Muscle of leg (tissue), 11 donors: Measurements from ENCODE around the gene BCAS3. TPM values are rescaled to one million over a fixed set of nuclear protein-coding genes. Genes with fewer than 3 reads are reported as not detected.

Experiments
- DNase-seq: peaks from one replicate; pipeline ENCODE4 v3.0.0; 2013
- H3K27ac ChIP-seq: one replicate; pipeline ENCODE4 v1.5.1; 2013; ENCODE audit warnings: mild to moderate bottlenecking, low read length, control low read depth
- H3K27me3 ChIP-seq: one replicate; pipeline ENCODE4 v1.6.1; 2013; ENCODE audit warnings: low read length; ENCODE audit not compliant: control insufficient read depth, insufficient read depth
- H3K36me3 ChIP-seq: one replicate; pipeline ENCODE4 v1.6.1; 2013; ENCODE audit warnings: low read length; ENCODE audit not compliant: control insufficient read depth, insufficient read depth
- H3K4me1 ChIP-seq: one replicate; pipeline ENCODE4 v1.6.1; 2013; ENCODE audit warnings: low read length; ENCODE audit not compliant: control insufficient read depth, insufficient read depth
- H3K4me3 ChIP-seq: one replicate; pipeline ENCODE4 v1.5.1; 2013; ENCODE audit warnings: low read length, control low read depth
- H3K9me3 ChIP-seq: replicated peaks from 2 replicates; pipeline ENCODE4 v1.6.1; 2013; ENCODE audit warnings: low read depth, low read length; ENCODE audit not compliant: control insufficient read depth
- WGBS: methylation state at CpG from one replicate; pipeline ENCODE4 v1.1.5; 2013; ENCODE audit warnings: missing lambda C conversion rate; ENCODE audit not compliant: insufficient coverage; 5-methylcytosine and 5-hydroxymethylcytosine counted together
- polyA plus RNA-seq, 8 donors: library from polyadenylated mRNA; unstranded; fragments of 120-200 nt; gene quantifications; one replicate each; pipeline versions ENCODE4 v1.2.1 to v1.2.3, GENCODE V29; 2013; ENCODE audit warnings: inconsistent platforms in 1 of 8, low replicate concordance in 1 of 8; ENCODE audit not compliant: insufficient read length in 8 of 8, insufficient read depth in 1 of 8
- total RNA-seq: library from RNA; stranded (reverse); fragments of 120-200 nt; gene quantifications from one replicate; pipeline ENCODE4 v1.2.4, GENCODE V29; 2013

The BCAS3 gene
- total and polyA plus RNA-seq, 9 donors = 7.6 to 15.8 (median 9.5) TPM

DNA sequence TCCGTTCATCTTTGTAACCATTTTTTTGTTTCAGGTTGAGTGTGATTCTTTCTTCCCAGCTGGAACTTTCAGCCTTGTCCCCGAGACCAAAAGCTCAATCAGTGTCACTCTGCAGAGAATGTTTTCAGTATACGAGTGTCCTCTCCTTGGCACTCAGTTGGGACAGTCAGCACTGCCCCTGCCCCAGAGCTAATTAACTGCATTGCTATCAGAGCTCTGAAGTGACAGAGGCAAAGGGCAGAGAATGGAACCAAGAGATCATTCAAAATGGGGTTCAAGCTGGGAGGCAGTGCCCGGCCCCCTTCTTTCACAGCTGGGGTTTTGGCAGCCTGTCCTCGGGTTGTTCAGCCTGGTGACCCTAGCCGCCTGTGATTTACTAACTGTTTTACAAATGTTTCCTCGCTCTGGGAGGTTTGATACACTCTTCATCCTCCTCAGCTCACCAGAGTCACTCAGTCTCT lies 526.0 kb downstream of the BCAS3 start:
- H3K4me3 ChIP-seq = no peak overlapping the region
- no peaks in the 10 kb centered on the region for H3K9me3 ChIP-seq
- no peak for DNase-seq
- H3K27me3 ChIP-seq = no peaks in the 10 kb centered on the region
- H3K4me1 ChIP-seq = peaks cover 9% of the 10 kb centered on the region
- H3K36me3 ChIP-seq = no peaks in the 10 kb centered on the region
- 41% methylated on average over 6 of the region's 7 CpGs for WGBS
- no peak overlapping the region for H3K27ac ChIP-seq

DNA sequence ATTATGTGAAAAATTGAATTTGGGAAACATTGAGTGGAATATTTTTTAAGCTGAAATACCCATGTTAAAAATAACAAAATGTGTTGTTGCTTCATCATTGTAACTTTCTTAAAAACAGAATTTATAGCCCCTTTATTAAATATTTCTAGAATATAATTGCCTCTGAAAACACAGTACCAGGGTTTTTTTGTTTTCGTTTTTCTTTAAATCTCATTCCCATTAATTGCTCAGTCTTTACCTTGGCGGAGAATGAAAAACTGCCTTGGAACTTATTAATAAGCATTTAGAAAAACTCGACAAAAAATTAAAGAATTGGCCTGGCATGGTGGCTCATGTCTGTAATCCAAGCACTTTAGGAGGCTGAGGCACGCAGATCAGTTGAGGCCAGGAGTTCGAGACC lies 526.8 kb downstream of the BCAS3 start:
- 92% methylated on average over 3 of the region's 5 CpGs for WGBS
- Histone ChIP-seq H3K9me3 (no peaks in the 10 kb centered on the region), H3K27ac (no peak overlapping the region)

DNA sequence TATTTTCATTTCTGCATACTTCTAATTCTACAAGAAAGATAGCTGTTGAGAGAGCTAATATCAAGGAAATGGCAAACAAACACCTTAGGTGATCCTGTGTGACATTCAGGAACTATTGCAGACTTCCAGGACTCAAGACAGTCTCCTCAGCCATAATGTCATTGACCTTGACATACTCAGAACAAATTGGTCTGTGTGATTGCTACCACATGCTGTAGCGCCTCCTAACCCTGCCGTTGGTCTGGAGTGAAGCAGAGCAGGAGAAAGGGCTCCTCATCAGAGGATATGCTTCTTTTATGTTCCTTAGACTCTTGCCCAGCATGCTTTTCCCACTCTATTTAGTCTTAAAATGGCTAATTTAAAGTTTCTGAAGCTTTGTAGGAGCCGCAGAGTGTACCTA lies 527.8 kb downstream of the BCAS3 start:
- H3K9me3 ChIP-seq = no peaks in the 10 kb centered on the region
- no peak overlapping the region for H3K27ac ChIP-seq
- no peak overlapping the region for H3K4me3 ChIP-seq
- no peaks in the 10 kb centered on the region for H3K36me3 ChIP-seq
- H3K27me3 ChIP-seq = no peaks in the 10 kb centered on the region
- no peak for DNase-seq
- no CpG with 5 or more reads among the region's 3 CpGs for WGBS
- peaks cover 15% of the 10 kb centered on the region for H3K4me1 ChIP-seq

More for the DNA sequence above, 526.8 kb downstream of the BCAS3 start:
- no peaks in the 10 kb centered on the region for H3K36me3 ChIP-seq
- no peak for DNase-seq
- H3K4me1 ChIP-seq = peaks cover 10% of the 10 kb centered on the region
- no peak overlapping the region for H3K4me3 ChIP-seq
- no peaks in the 10 kb centered on the region for H3K27me3 ChIP-seq

DNA sequence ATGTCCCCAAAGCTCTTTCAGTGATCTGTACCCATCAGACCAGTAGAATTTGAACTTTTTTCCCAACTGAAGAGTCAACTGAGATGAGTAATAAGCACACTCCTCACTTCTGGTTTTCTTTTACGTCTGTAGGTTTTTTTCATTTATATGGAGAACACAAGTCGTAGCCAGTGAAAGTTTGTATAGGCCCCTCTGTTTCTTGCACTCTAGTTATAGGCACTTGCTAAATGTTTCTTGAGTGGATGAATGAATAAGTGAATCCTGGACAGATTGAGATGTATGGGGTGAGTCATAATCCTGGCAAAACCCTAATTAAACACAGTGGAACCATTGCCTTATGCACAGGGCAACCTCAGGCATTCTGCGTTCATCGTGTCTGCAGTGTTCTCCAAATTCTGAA lies 528.3 kb downstream of the BCAS3 start:
- Histone ChIP-seq H3K4me1 (peaks cover 15% of the 10 kb centered on the region), H3K27ac (no peak overlapping the region), H3K4me3 (no peak overlapping the region), H3K9me3 (no peaks in the 10 kb centered on the region), H3K27me3 (no peaks in the 10 kb centered on the region), H3K36me3 (no peaks in the 10 kb centered on the region)
- WGBS = 71% methylated on average over 1 of the region's 4 CpGs
- DNase-seq = no peak

DNA sequence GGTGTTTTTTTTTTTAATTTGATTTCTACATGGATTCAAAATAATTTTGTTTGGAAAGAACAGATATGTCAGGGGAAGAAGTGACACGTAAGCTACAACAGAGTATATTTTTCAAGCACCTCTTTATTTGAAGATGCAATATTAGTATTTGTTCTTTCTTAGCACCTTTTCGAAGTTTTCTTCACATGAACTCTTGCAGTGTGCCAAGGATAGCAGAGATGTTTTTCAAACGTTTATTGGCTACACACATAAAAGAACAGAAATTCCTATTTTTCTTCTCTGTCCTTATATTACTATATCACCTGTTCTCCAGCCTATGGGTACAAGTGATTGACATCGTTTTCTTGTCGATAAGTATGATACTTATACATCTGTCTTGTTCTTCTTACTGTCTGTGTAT lies 529.3 kb downstream of the BCAS3 start:
- Histone ChIP-seq H3K27ac (no peak overlapping the region), H3K4me3 (no peak overlapping the region), H3K36me3 (no peaks in the 10 kb centered on the region), H3K9me3 (no peaks in the 10 kb centered on the region), H3K27me3 (no peaks in the 10 kb centered on the region), H3K4me1 (peaks cover 12% of the 10 kb centered on the region)
- DNase-seq = no peak
- WGBS = no CpG with 5 or more reads among the region's 5 CpGs

DNA sequence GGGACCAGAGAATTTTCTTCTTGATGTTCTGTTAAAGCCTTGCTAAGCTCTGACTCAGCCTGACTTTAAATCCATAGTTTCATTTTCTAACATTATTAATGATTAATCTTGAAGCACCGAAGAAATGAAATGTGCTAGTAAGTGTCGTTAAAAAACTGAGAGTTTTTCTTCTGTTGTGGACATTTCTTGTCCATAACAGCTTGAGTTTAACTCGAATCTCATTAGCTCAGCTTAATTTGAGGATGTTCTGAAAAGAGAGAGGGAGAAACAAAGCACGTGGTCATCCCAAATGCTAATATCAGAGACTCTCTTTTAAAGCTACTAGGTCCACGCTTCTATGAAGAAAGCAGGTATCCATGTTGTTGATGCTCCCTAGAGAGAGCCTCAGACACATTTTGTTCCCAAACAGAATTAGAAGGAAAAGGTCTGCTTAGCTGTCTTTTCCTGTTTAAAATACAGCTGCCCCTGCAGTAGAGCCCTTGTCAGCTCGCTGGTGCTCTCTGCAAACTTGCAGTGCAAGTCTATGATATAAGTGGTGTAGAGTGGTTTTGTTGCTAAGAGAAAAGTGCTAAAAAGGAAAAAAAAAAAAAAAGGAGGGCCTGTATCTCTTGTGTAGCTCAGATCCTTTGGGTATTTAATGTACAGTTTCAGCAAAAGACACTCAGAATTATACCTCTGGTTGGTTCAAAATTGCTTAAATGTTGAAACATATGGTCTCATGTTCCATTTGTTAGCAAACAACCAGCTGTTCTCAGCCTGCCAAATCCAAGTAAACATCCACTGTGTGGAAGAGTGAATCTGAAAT lies 530.9 kb downstream of the BCAS3 start:
- Histone ChIP-seq H3K27me3 (no peaks in the 10 kb centered on the region), H3K27ac (peak overlapping the region; percentile 4), H3K4me3 (no peak overlapping the region), H3K4me1 (peaks cover 12% of the 10 kb centered on the region), H3K36me3 (no peaks in the 10 kb centered on the region), H3K9me3 (no peaks in the 10 kb centered on the region)
- 40% methylated on average over 1 of the region's 6 CpGs for WGBS
- peak; percentile 50 for DNase-seq

DNA sequence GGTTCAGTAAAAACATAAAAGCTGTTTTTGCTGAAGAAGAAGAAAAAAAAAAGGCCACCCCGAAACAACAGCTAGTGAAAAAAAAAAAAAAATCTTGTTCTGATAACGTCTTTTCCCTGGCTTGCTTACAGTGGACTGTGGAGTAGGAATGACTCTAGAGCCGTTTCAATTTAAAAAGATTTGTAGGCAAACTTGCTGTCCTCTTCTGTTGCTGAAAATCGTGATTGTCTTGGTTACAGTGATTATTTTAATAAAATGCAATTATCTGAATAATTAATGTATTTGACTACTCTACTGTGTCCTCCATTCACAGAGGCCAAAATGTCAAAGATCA lies 531.4 kb downstream of the BCAS3 start:
- WGBS = no CpG with 5 or more reads among the region's 4 CpGs
- H3K27me3 ChIP-seq = no peaks in the 10 kb centered on the region
- H3K4me1 ChIP-seq = peaks cover 10% of the 10 kb centered on the region
- no peaks in the 10 kb centered on the region for H3K9me3 ChIP-seq
- H3K36me3 ChIP-seq = no peaks in the 10 kb centered on the region
- no peak overlapping the region for H3K4me3 ChIP-seq
- H3K27ac ChIP-seq = peak overlapping the region; percentile 4
- peak; percentile 78 for DNase-seq

DNA sequence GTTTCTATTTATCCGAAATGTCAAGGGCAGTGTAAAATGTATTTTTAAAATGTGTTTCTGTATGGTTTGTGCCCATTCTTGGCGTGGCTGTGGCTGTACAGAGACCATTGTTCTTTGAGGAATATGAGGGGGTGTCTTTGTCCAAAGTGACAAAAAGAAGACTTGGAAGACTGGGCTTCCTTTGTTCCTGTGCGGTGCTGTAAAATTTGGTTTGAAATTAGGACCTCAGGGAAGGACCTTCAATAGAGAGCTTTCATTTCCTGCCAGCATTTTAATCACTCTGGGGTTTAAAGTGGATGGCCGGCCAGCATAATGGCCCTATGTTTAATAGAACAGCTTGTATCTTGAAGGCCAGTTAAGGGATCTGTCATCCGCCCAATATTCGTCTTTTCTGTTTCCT lies 531.9 kb downstream of the BCAS3 start:
- Histone ChIP-seq H3K27ac (peak overlapping the region; percentile 4), H3K9me3 (no peaks in the 10 kb centered on the region), H3K36me3 (no peaks in the 10 kb centered on the region), H3K4me3 (no peak overlapping the region), H3K4me1 (peaks cover 10% of the 10 kb centered on the region), H3K27me3 (no peaks in the 10 kb centered on the region)
- peak; percentile 35 for DNase-seq
- whole genome bisulfite sequencing = 50% methylated on average over 2 of the region's 6 CpGs

DNA sequence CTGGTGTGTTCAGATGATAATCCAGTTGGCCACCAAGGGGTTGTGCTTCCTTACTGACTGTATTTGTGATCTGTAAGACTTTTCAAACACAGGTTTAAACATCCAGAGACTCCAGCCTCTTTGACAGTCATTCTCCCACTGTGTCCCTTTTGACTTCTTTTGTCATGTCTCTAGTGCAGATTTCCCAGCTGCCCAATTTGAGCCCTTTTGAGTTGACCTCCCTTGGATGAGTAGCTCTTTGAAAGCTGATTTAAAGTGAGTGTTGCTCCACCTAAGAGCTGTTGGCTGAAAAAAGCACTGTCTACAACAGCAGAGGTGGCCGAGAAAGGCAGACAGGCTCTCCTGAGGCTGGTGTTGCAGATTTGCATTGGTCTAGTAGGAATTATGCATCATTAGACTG lies 533.6 kb downstream of the BCAS3 start:
- Histone ChIP-seq H3K9me3 (no peaks in the 10 kb centered on the region), H3K27me3 (no peaks in the 10 kb centered on the region), H3K36me3 (no peaks in the 10 kb centered on the region), H3K4me1 (peaks cover 8% of the 10 kb centered on the region), H3K4me3 (no peak overlapping the region), H3K27ac (no peak overlapping the region)
- no CpG with 5 or more reads among the region's 1 CpG for WGBS
- no peak for DNase-seq

DNA sequence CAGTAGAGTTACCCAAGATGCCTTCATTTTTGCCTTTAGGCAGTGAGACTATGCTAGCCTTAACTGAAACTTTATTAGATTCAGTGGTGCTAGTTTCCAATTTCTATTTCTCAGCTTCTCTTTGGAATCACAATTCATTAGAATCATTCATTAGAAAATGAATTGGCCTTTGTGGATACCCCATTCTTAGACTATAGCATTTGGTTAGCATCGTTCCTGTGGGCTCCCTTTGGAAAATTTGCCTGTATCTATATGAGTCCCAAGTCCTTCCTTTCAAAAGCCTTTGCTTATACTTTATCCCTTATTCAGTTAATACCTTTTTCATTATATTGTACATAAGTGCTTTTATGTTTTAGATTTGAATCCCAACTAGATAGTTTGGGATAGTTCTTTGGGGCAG lies 535.0 kb downstream of the BCAS3 start:
- Histone ChIP-seq H3K27ac (no peak overlapping the region), H3K4me1 (peaks cover 8% of the 10 kb centered on the region), H3K36me3 (no peaks in the 10 kb centered on the region), H3K9me3 (no peaks in the 10 kb centered on the region), H3K27me3 (no peaks in the 10 kb centered on the region), H3K4me3 (no peak overlapping the region)
- no peak for DNase-seq
- WGBS = no CpG with 5 or more reads among the region's 1 CpG

DNA sequence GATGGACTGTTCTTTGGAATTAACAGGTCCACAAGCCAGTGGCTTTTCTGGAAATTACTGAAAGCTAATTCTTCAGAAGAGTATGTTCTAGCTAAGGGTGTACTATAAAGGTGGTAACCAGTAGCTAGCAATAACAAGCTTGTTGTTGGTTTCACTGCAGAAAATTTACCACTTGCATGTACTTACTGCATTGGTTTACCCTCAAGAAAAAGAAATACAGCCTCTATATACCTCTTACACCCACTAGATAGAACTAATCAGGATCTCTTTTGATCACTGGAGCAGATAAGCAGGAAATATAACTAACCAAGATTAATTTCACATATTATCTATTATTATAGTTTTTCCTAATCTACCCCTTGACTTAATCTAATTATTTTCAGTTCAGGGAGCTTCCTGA lies 537.1 kb downstream of the BCAS3 start:
- H3K36me3 ChIP-seq = no peaks in the 10 kb centered on the region
- no peak for DNase-seq

More for the DNA sequence above, 537.1 kb downstream of the BCAS3 start:
- H3K9me3 ChIP-seq = no peaks in the 10 kb centered on the region
- H3K4me1 ChIP-seq = peaks cover 2% of the 10 kb centered on the region
- no peak overlapping the region for H3K27ac ChIP-seq
- no peak overlapping the region for H3K4me3 ChIP-seq
- no peaks in the 10 kb centered on the region for H3K27me3 ChIP-seq
